ENCODE results near the gene CRABP2. TPM values are rescaled to one million over a fixed set of nuclear protein-coding genes. Genes with fewer than 3 reads are reported as not detected.

Gene CRABP2
- total and polyA plus RNA-seq, 2 experiments from 2014 or later = 45.9 to 137 TPM

- TF ChIP-seq JUNB (IDR thresholded peaks at IDR 0.05; ENCODE audit: unreplicated experiment) (no peak), REST (IDR thresholded peaks at IDR 0.05; ENCODE audit: unreplicated experiment) (no peak), EZH2phosphoT487 (IDR thresholded peaks at IDR 0.05; ENCODE audit: unreplicated experiment) (no peak), EZH2 (IDR thresholded peaks at IDR 0.05; ENCODE audit: low read depth, unreplicated experiment) (no peak), ZNF114 (CRISPR knock-in tag; IDR thresholded peaks at IDR 0.05) (no peak), STAT1 (IDR thresholded peaks at IDR 0.05; ENCODE audit: unreplicated experiment) (no peak), POLR2AphosphoS5 (IDR thresholded peaks at IDR 0.05; ENCODE audit: low read depth) (no peak)
Measured at GRCh38 chr1:156670359-156670758, 35.0 kb downstream of the CRABP2 start (continued).

DNA sequence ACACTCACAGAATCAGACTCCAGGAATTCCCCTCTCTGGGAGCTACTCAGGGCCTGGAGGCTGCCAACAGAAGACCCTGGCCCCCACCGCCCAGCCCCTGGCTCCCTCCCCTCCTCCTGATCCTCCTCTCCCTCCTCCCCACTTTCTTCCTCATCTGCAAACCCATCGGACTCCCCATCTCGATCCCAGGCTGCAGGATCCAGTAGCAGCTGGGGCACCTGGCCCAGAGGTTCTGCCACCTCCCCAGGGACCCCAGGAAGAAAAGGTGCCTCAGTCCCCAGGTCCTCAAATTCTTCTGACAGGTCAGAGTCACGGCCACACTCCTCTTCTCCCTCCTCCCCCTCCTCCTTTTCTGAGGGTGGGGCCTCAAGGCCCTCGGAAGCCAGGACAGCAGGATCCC, 35.6 kb downstream of the CRABP2 start:
- Histone ChIP-seq H3K4me2 (peak overlapping the region; percentile 77; the same call in 1 of the 2 replicates), H3K27ac (ENCODE audit: low read depth) (no peak overlapping the region), H4K20me1 (replicated peaks; ENCODE audit: insufficient read depth) (no peaks in the 10 kb centered on the region; the same call in 1 of the 2 replicates), H3K79me2 (replicated peaks; ENCODE audit: insufficient read depth) (peaks cover 27% of the 10 kb centered on the region), H3K36me3 (ENCODE audit: insufficient read depth) (peaks cover 19% of the 10 kb centered on the region), H3K4me1 (ENCODE audit: insufficient read depth) (peaks cover 70% of the 10 kb centered on the region), H2AFZ (no peak overlapping the region), H3K9me2 (ENCODE audit: insufficient read depth) (peaks cover 12% of the 10 kb centered on the region), H3F3A (replicated peaks; ENCODE audit: low read depth) (peaks cover 33% of the 10 kb centered on the region; the same call in 1 of the 2 replicates), H3K4me3 (no peak overlapping the region), H3K27me3 (ENCODE audit: insufficient read depth) (no peaks in the 10 kb centered on the region)
- peaks cover 27% of the 10 kb centered on the region for H3K27me3 Mint-ChIP-seq (ENCODE audit: insufficient read depth, low read depth, poor library complexity)
- TF ChIP-seq CTCF (conservative IDR thresholded peaks at IDR 0.05; ENCODE audit: low read depth in 2 of 2) (no peak), EZH2 (IDR thresholded peaks at IDR 0.05; ENCODE audit: low read depth, unreplicated experiment) (no peak), POLR2AphosphoS5 (IDR thresholded peaks at IDR 0.05; ENCODE audit: low read depth) (0 out of 2 replicates have a peak, but pooled peaks have one; percentile 13), ZNF331 (CRISPR knock-in tag; IDR thresholded peaks at IDR 0.05; ENCODE audit: low read depth) (no peak), REST (IDR thresholded peaks at IDR 0.05; ENCODE audit: unreplicated experiment) (no peak)
- peaks cover 85% of the 10 kb centered on the region for H3K4me1 Mint-ChIP-seq
- H3K27ac Mint-ChIP-seq = no peak overlapping the region; the same call in 1 of the 2 replicates
- DNase-seq (ENCODE audit: low spot score) (no peak), ATAC-seq (no peak)
- peaks cover 37% of the 10 kb centered on the region for H3K36me3 Mint-ChIP-seq (ENCODE audit: low read depth)
- peaks cover 9% of the 10 kb centered on the region for H3K9me3 Mint-ChIP-seq
- H3K4me3 Mint-ChIP-seq = 0 out of 3 replicates have a peak overlapping the region, but pooled peaks have one; percentile 28
